ENCODE measurements around the gene CUX1. TPM values are rescaled to one million over a fixed set of nuclear protein-coding genes. Genes with fewer than 3 reads are reported as not detected.
A peak's percentile ranks its signal among the peaks of the same experiment; 100 is the strongest.

CUX1 gene
- total and polyA plus RNA-seq, 2 of the 13 experiments (the other 11 are each of a cell fraction or from before 2014, with no cell fraction given): 13.7 to 14.9 TPM

DNA sequence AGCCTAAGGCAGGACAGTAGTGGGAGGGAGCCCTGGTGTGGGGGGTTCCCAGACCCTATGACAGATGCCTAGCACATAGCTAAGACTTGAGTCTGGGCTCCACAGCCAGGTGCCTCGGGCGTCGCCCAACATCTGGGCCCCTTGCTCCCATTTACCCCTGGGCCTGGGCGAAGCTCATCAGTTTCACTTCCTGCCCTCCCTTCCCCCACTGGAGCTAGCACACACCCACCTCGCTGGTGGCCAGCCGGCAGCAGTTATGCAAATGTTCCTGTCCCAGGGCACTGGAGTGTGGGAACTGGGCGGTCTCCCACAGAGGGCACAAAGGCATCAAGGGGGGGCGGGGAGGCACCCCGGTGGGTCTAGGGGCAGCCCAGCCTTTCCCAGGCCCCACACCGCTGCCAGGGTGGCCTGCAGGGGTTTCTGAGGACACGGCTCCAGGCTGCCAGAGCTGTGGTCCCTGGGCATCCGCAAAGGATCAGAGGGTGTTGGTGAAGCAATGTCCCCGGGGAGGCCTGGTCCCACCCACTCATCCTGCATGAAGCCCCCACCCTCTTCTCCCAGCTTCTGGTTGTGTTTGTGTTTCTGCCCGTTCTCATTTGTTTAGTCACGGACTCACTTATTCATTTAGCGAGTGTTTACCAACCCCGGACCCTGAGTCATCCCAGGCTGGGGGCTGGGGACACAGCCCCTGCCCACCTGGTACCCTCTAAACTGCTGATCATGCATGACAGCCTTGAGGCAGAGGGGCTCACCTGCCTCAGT lies 489.7 kb downstream of the CUX1 start (continued):
- TF ChIP-seq, protein P1, sequence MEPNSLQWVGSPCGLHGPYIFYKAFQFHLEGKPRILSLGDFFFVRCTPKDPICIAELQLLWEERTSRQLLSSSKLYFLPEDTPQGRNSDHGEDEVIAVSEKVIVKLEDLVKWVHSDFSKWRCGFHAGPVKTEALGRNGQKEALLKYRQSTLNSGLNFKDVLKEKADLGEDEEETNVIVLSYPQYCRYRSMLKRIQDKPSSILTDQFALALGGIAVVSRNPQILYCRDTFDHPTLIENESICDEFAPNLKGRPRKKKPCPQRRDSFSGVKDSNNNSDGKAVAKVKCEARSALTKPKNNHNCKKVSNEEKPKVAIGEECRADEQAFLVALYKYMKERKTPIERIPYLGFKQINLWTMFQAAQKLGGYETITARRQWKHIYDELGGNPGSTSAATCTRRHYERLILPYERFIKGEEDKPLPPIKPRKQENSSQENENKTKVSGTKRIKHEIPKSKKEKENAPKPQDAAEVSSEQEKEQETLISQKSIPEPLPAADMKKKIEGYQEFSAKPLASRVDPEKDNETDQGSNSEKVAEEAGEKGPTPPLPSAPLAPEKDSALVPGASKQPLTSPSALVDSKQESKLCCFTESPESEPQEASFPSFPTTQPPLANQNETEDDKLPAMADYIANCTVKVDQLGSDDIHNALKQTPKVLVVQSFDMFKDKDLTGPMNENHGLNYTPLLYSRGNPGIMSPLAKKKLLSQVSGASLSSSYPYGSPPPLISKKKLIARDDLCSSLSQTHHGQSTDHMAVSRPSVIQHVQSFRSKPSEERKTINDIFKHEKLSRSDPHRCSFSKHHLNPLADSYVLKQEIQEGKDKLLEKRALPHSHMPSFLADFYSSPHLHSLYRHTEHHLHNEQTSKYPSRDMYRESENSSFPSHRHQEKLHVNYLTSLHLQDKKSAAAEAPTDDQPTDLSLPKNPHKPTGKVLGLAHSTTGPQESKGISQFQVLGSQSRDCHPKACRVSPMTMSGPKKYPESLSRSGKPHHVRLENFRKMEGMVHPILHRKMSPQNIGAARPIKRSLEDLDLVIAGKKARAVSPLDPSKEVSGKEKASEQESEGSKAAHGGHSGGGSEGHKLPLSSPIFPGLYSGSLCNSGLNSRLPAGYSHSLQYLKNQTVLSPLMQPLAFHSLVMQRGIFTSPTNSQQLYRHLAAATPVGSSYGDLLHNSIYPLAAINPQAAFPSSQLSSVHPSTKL (CRISPR knock-in tag; IDR thresholded peaks at IDR 0.05): no peak
- TF ChIP-seq, protein P2, sequence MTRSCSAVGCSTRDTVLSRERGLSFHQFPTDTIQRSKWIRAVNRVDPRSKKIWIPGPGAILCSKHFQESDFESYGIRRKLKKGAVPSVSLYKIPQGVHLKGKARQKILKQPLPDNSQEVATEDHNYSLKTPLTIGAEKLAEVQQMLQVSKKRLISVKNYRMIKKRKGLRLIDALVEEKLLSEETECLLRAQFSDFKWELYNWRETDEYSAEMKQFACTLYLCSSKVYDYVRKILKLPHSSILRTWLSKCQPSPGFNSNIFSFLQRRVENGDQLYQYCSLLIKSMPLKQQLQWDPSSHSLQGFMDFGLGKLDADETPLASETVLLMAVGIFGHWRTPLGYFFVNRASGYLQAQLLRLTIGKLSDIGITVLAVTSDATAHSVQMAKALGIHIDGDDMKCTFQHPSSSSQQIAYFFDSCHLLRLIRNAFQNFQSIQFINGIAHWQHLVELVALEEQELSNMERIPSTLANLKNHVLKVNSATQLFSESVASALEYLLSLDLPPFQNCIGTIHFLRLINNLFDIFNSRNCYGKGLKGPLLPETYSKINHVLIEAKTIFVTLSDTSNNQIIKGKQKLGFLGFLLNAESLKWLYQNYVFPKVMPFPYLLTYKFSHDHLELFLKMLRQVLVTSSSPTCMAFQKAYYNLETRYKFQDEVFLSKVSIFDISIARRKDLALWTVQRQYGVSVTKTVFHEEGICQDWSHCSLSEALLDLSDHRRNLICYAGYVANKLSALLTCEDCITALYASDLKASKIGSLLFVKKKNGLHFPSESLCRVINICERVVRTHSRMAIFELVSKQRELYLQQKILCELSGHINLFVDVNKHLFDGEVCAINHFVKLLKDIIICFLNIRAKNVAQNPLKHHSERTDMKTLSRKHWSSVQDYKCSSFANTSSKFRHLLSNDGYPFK (CRISPR knock-in tag; IDR thresholded peaks at IDR 0.05; ENCODE audit: borderline replicate concordance): 0 out of 2 replicates have a peak, but pooled peaks have one; percentile 16
- TF ChIP-seq ZNF382 (CRISPR knock-in tag; IDR thresholded peaks at IDR 0.05; ENCODE audit: borderline replicate concordance): no peak
- no peak for TF ChIP-seq MIER2 (CRISPR knock-in tag; IDR thresholded peaks at IDR 0.05)
- TF ChIP-seq, protein P3, sequence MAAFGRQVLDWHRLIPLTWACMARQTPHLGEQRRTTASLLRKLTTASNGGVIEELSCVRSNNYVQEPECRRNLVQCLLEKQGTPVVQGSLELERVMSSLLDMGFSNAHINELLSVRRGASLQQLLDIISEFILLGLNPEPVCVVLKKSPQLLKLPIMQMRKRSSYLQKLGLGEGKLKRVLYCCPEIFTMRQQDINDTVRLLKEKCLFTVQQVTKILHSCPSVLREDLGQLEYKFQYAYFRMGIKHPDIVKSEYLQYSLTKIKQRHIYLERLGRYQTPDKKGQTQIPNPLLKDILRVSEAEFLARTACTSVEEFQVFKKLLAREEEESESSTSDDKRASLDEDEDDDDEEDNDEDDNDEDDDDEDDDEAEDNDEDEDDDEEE (CRISPR knock-in tag; IDR thresholded peaks at IDR 0.05): no peak
- no peak for TF ChIP-seq JUN (CRISPR knock-in tag; IDR thresholded peaks at IDR 0.05)
- TF ChIP-seq ZNF326 (CRISPR knock-in tag; IDR thresholded peaks at IDR 0.05; ENCODE audit: borderline replicate concordance): no peak
- TF ChIP-seq KLF12 (CRISPR knock-in tag; IDR thresholded peaks at IDR 0.05; ENCODE audit: borderline replicate concordance): no peak
- TF ChIP-seq HES4 (CRISPR knock-in tag; IDR thresholded peaks at IDR 0.05; ENCODE audit: borderline replicate concordance): no peak
- TF ChIP-seq ZFP41 (CRISPR knock-in tag; IDR thresholded peaks at IDR 0.05; ENCODE audit: borderline replicate concordance): no peak
- no peak for TF ChIP-seq GABPA (IDR thresholded peaks at IDR 0.05; ENCODE audit: low read depth, low read length)
- TF ChIP-seq GABPA (CRISPR knock-in tag; IDR thresholded peaks at IDR 0.05; ENCODE audit: low read depth): peak; percentile 45; the same call in 1 of the 2 replicates
- TF ChIP-seq POLR2AphosphoS2 (IDR thresholded peaks at IDR 0.05; ENCODE audit: low read depth, low read length): no peak
- TF ChIP-seq ZNF343 (CRISPR knock-in tag; IDR thresholded peaks at IDR 0.05): no peak
- TF ChIP-seq ATF1 (CRISPR knock-in tag; IDR thresholded peaks at IDR 0.05): no peak
- no peak for TF ChIP-seq KDM3A (CRISPR knock-in tag; IDR thresholded peaks at IDR 0.05; ENCODE audit: low read depth)
- no peak; the same call in 1 of the 2 replicates for TF ChIP-seq NR2C2 (CRISPR knock-in tag; IDR thresholded peaks at IDR 0.05; ENCODE audit: borderline replicate concordance)
- no peak for TF ChIP-seq U2AF1 (optimal IDR thresholded peaks at IDR 0.05; ENCODE audit: low read depth, low read length)
- TF ChIP-seq ZNF329 (CRISPR knock-in tag; IDR thresholded peaks at IDR 0.05; ENCODE audit: low read depth): no peak
- TF ChIP-seq ZNF749 (CRISPR knock-in tag; IDR thresholded peaks at IDR 0.05; ENCODE audit: borderline replicate concordance): no peak
- TF ChIP-seq SNAI1 (CRISPR knock-in tag; IDR thresholded peaks at IDR 0.05; ENCODE audit: borderline replicate concordance): no peak
- TF ChIP-seq MAFK (conservative IDR thresholded peaks at IDR 0.05 in 1 of 2, IDR thresholded peaks at IDR 0.05 in 1 of 2; ENCODE audit: low read length in 2 of 2): peak; percentile 79 to 89
